HEK293 (cell line): ENCODE measurements around the gene PIP4K2A.

Experiments
- GFI1B ChIP-seq: fragments of 450-650 bp; formaldehyde crosslinking; IDR thresholded peaks from 2 replicates; pipeline ENCODE4 v1.5.1; 2016; ENCODE audit warnings: missing biosample characterization, missing genetic modification characterization
- PATZ1 ChIP-seq: fragments of 450-650 bp; formaldehyde crosslinking; IDR thresholded peaks from 2 replicates; pipeline ENCODE4 v1.5.1; 2016; ENCODE audit warnings: missing biosample characterization, missing genetic modification characterization
- PRDM10 ChIP-seq: fragments of 450-650 bp; formaldehyde crosslinking; IDR thresholded peaks from 2 replicates; pipeline ENCODE4 v1.5.1; 2016; ENCODE audit warnings: missing biosample characterization, missing genetic modification characterization
- PRDM2 ChIP-seq: fragments of 450-650 bp; formaldehyde crosslinking; IDR thresholded peaks from 2 replicates; pipeline ENCODE4 v1.5.1; 2016; ENCODE audit warnings: missing biosample characterization, missing genetic modification characterization, borderline replicate concordance
- YY2 ChIP-seq: fragments of 450-650 bp; formaldehyde crosslinking; IDR thresholded peaks from 2 replicates; pipeline ENCODE4 v1.5.1; 2016; ENCODE audit warnings: missing biosample characterization, missing genetic modification characterization
- ZBTB20 ChIP-seq: fragments of 450-650 bp; formaldehyde crosslinking; IDR thresholded peaks from 2 replicates; pipeline ENCODE4 v1.5.1; 2016; ENCODE audit warnings: missing biosample characterization, missing genetic modification characterization
- ZEB2 ChIP-seq: fragments of 450-650 bp; formaldehyde crosslinking; IDR thresholded peaks from 2 replicates; pipeline ENCODE4 v1.5.1; 2016; ENCODE audit warnings: missing biosample characterization, missing genetic modification characterization
- ZIC2 ChIP-seq: fragments of 450-650 bp; formaldehyde crosslinking; IDR thresholded peaks from 2 replicates; pipeline ENCODE4 v1.5.1; 2016; ENCODE audit warnings: missing biosample characterization, missing genetic modification characterization
- ZNF146 ChIP-seq: fragments of 450-650 bp; formaldehyde crosslinking; IDR thresholded peaks from 2 replicates; pipeline ENCODE4 v1.5.1; 2016; ENCODE audit warnings: missing biosample characterization, missing genetic modification characterization
- ZNF202 ChIP-seq: fragments of 450-650 bp; formaldehyde crosslinking; IDR thresholded peaks from 2 replicates; pipeline ENCODE4 v1.5.1; 2016; ENCODE audit warnings: missing biosample characterization, missing genetic modification characterization, borderline replicate concordance
- ZNF274 ChIP-seq, 2 experiments: fragments of 200-500 bp in 1 of 2; fragments of 450-650 bp in 1 of 2; sonication (Bioruptor generic) in 1 of 2; formaldehyde crosslinking in 1 of 2; IDR thresholded peaks; 2 replicates each; pipeline versions ENCODE4 v1.5.1 to v1.6.1; 2014 to 2016; ENCODE audit warnings: borderline replicate concordance in 1 of 2, inconsistent platforms in 1 of 2, low read length in 1 of 2, missing biosample characterization in 1 of 2, missing genetic modification characterization in 1 of 2
- ZNF350 ChIP-seq: fragments of 450-650 bp; formaldehyde crosslinking; IDR thresholded peaks from 2 replicates; pipeline ENCODE4 v1.5.0; 2017; ENCODE audit warnings: missing biosample characterization, mild to moderate bottlenecking, missing genetic modification characterization
- ZNF404 ChIP-seq: fragments of 450-650 bp; formaldehyde crosslinking; IDR thresholded peaks from 2 replicates; pipeline ENCODE4 v1.5.1; 2017; ENCODE audit warnings: missing biosample characterization, missing genetic modification characterization
- ZNF416 ChIP-seq: fragments of 450-650 bp; formaldehyde crosslinking; IDR thresholded peaks from 2 replicates; pipeline ENCODE4 v1.5.1; 2016; ENCODE audit warnings: missing biosample characterization, missing genetic modification characterization
- ZNF488 ChIP-seq: fragments of 450-650 bp; formaldehyde crosslinking; IDR thresholded peaks from 2 replicates; pipeline ENCODE4 v1.5.1; 2016; ENCODE audit warnings: missing biosample characterization, missing genetic modification characterization
- ZNF530 ChIP-seq: fragments of 450-650 bp; formaldehyde crosslinking; IDR thresholded peaks from 2 replicates; pipeline ENCODE4 v1.5.1; 2016; ENCODE audit warnings: low read depth, missing biosample characterization, missing genetic modification characterization
- ZNF555 ChIP-seq: fragments of 450-650 bp; formaldehyde crosslinking; conservative IDR thresholded peaks from 2 replicates; pipeline ENCODE4 v1.5.1; 2017; ENCODE audit warnings: missing biosample characterization, mild to moderate bottlenecking, missing genetic modification characterization, inconsistent platforms
- ZNF571 ChIP-seq: fragments of 450-650 bp; formaldehyde crosslinking; IDR thresholded peaks from 2 replicates; pipeline ENCODE4 v1.5.0; 2017; ENCODE audit warnings: missing biosample characterization, missing genetic modification characterization
- ZNF585B ChIP-seq: fragments of 450-650 bp; formaldehyde crosslinking; IDR thresholded peaks from 2 replicates; pipeline ENCODE4 v1.5.1; 2016; ENCODE audit warnings: missing biosample characterization, missing genetic modification characterization
- ZNF596 ChIP-seq: fragments of 450-650 bp; IDR thresholded peaks from 2 replicates; pipeline ENCODE4 v1.5.0; 2018; ENCODE audit warnings: missing biosample characterization, mild to moderate bottlenecking, missing genetic modification characterization, moderate library complexity
- ZNF658 ChIP-seq: fragments of 450-650 bp; formaldehyde crosslinking; IDR thresholded peaks from 2 replicates; pipeline ENCODE4; 2016; ENCODE audit warnings: missing biosample characterization, missing genetic modification characterization
- ZSCAN18 ChIP-seq: fragments of 450-650 bp; formaldehyde crosslinking; IDR thresholded peaks from 2 replicates; pipeline ENCODE4 v1.5.1; 2016; ENCODE audit warnings: missing biosample characterization, missing genetic modification characterization
- ZSCAN4 ChIP-seq: fragments of 450-650 bp; formaldehyde crosslinking; IDR thresholded peaks from 2 replicates; pipeline ENCODE4 v1.5.1; 2017; ENCODE audit warnings: missing biosample characterization, missing genetic modification characterization

The PIP4K2A gene

GRCh38 chr10:22552888-22553378 is 161.4 kb downstream of the PIP4K2A start (continued):
- TF ChIP-seq PATZ1 (tag by site-specific recombination) (peak; percentile 95), YY2 (tag by site-specific recombination) (no peak), ZSCAN18 (tag by site-specific recombination) (peak; percentile 72; the same call in 1 of the 2 replicates), ZNF488 (tag by site-specific recombination) (peak; percentile 94), ZNF404 (tag by site-specific recombination) (no peak), PRDM2 (tag by site-specific recombination) (no peak), ZNF530 (no peak), ZNF658 (no peak), ZSCAN4 (peak; percentile 83), ZNF202 (tag by site-specific recombination) (no peak), ZBTB20 (peak; percentile 55), ZNF146 (tag by site-specific recombination) (peak; percentile 89), PRDM10 (tag by site-specific recombination) (peak; percentile 74), ZNF571 (tag by site-specific recombination) (no peak), ZNF555 (no peak), ZNF416 (no peak), GFI1B (peak; percentile 99), ZNF585B (tag by site-specific recombination) (no peak), ZNF274 (IDR thresholded peaks at IDR 0.05; ENCODE audit: low read length) (no peak), ZNF274 (tag by site-specific recombination; IDR thresholded peaks at IDR 0.05; ENCODE audit: borderline replicate concordance) (no peak), ZNF596 (tag by site-specific recombination) (peak; percentile 60; the same call in 1 of the 2 replicates), ZEB2 (peak; percentile 99), ZIC2 (tag by site-specific recombination) (peak; percentile 90), ZNF350 (tag by site-specific recombination) (no peak)
